ENCODE data around the gene EVC2. TPM values are rescaled to one million over a fixed set of nuclear protein-coding genes. Genes with fewer than 3 reads are reported as not detected.

Gene EVC2
- total RNA-seq, 1 donor from 2014 or later: 0.54 TPM

- Mint-ChIP-seq H3K4me1 (ENCODE audit: low read depth) (peaks cover 5% of the 10 kb centered on the region), H3K9me3 (peaks cover 26% of the 10 kb centered on the region), H3K27ac (no peak overlapping the region), H3K27me3 (ENCODE audit: insufficient read depth) (peaks cover 20% of the 10 kb centered on the region), H3K4me3 (no peak overlapping the region), H3K36me3 (ENCODE audit: low read depth) (peaks cover 1% of the 10 kb centered on the region)
- intact Hi-C loops (cut with micrococcal nuclease): no loop called here
- no peak for DNase-seq (ENCODE audit: low spot score)
These were observed 7.0 kb upstream of the EVC2 start for GRCh38 chr4:5715357-5715756.

GRCh38 chr4:5713861-5714260 lies 5.5 kb upstream of the EVC2 start:
- intact Hi-C loops (cut with micrococcal nuclease): loop anchor here (2.0 kb wide), 1 partner anchor 45 kb away; no protein-coding TSS in a partner anchor
- Mint-ChIP-seq H3K27me3 (ENCODE audit: insufficient read depth) (peaks cover 28% of the 10 kb centered on the region), H3K36me3 (ENCODE audit: low read depth) (peaks cover 1% of the 10 kb centered on the region), H3K27ac (no peak overlapping the region), H3K4me1 (ENCODE audit: low read depth) (peaks cover 5% of the 10 kb centered on the region), H3K4me3 (no peak overlapping the region), H3K9me3 (peaks cover 26% of the 10 kb centered on the region)
- no peak for DNase-seq (ENCODE audit: low spot score)

DNA sequence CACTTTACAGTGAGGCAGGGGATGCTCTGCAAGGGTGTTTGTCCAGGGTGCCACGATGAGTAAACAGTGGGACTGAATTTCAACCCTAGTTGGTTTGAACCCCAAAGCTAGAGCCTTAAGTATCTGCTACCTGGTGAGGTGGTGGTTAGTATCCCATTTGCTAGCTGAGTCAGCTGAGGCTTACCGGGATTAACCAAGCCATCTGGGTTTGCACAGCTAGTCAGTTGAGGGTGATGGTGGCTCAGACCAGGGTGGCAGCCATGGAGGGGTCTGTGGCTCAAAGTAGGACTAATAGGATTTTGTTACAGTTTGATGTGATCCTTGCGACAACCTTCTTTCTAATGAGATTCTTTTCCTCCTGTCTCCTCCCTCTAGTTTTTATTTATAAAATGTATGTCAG lies 4.6 kb upstream of the EVC2 start:
- H3K9me3 Mint-ChIP-seq: peaks cover 26% of the 10 kb centered on the region
- H3K4me3 Mint-ChIP-seq: no peak overlapping the region
- peaks cover 28% of the 10 kb centered on the region for H3K27me3 Mint-ChIP-seq (ENCODE audit: insufficient read depth)
- H3K4me1 Mint-ChIP-seq (ENCODE audit: low read depth): peaks cover 5% of the 10 kb centered on the region
- no peak for DNase-seq (ENCODE audit: low spot score)
- intact Hi-C loops (cut with micrococcal nuclease): loop anchor here (2.0 kb wide), 1 partner anchor 46 kb away; no protein-coding TSS in a partner anchor
- H3K36me3 Mint-ChIP-seq (ENCODE audit: low read depth): peaks cover 1% of the 10 kb centered on the region
- H3K27ac Mint-ChIP-seq: no peak overlapping the region

GRCh38 chr4:5712517-5712916 lies 4.2 kb upstream of the EVC2 start:
- peaks cover 31% of the 10 kb centered on the region for H3K27me3 Mint-ChIP-seq (ENCODE audit: insufficient read depth)

GRCh38 chr4:5711479-5712184 lies 3.3 kb upstream of the EVC2 start:
- no peak overlapping the region for H3K27ac Mint-ChIP-seq
- no peak for DNase-seq (ENCODE audit: low spot score)
- peaks cover 1% of the 10 kb centered on the region for H3K36me3 Mint-ChIP-seq (ENCODE audit: low read depth)
- H3K4me3 Mint-ChIP-seq: peak overlapping the region; percentile 54
- peaks cover 33% of the 10 kb centered on the region for H3K27me3 Mint-ChIP-seq (ENCODE audit: insufficient read depth)
- peaks cover 5% of the 10 kb centered on the region for H3K4me1 Mint-ChIP-seq (ENCODE audit: low read depth)
- H3K9me3 Mint-ChIP-seq: peaks cover 14% of the 10 kb centered on the region
- intact Hi-C loops (cut with micrococcal nuclease): loop anchor here (2.0 kb wide), 1 partner anchor 47 kb away; no protein-coding TSS in a partner anchor

More at GRCh38 chr4:5712517-5712916, 4.2 kb upstream of the EVC2 start:
- Mint-ChIP-seq H3K27ac (no peak overlapping the region), H3K36me3 (ENCODE audit: low read depth) (peaks cover 1% of the 10 kb centered on the region), H3K4me1 (ENCODE audit: low read depth) (peaks cover 5% of the 10 kb centered on the region), H3K4me3 (no peak overlapping the region), H3K9me3 (peaks cover 22% of the 10 kb centered on the region)
- intact Hi-C loops (cut with micrococcal nuclease): loop anchor here (2.0 kb wide), 1 partner anchor 46 kb away; no protein-coding TSS in a partner anchor
- no peak for DNase-seq (ENCODE audit: low spot score)

GRCh38 chr4:5710961-5711478 lies 2.7 kb upstream of the EVC2 start, which contains the start of gene EVC:
EVC (plus strand) TSS chr4:5711201; CDS start chr4:5711381, 180 bp downstream.
- no peak for DNase-seq (ENCODE audit: low spot score)
- Mint-ChIP-seq H3K27ac (no peak within 1 kb of the TSS), H3K27me3 (ENCODE audit: insufficient read depth) (peaks cover 36% of the 10 kb centered on the region), H3K9me3 (peaks cover 11% of the 10 kb centered on the region), H3K4me1 (ENCODE audit: low read depth) (peaks cover 6% of the 10 kb centered on the region), H3K36me3 (ENCODE audit: low read depth) (peaks cover 1% of the 10 kb centered on the region), H3K4me3 (peak within 1 kb of the TSS; percentile 71)
- intact Hi-C loops (cut with micrococcal nuclease): no loop called here

GRCh38 chr4:5710065-5710960 lies 2.0 kb upstream of the EVC2 start:
- Mint-ChIP-seq H3K9me3 (peaks cover 9% of the 10 kb centered on the region), H3K36me3 (ENCODE audit: low read depth) (peaks cover 1% of the 10 kb centered on the region), H3K27ac (no peak overlapping the region), H3K4me1 (ENCODE audit: low read depth) (peaks cover 9% of the 10 kb centered on the region), H3K4me3 (peak overlapping the region; percentile 71), H3K27me3 (ENCODE audit: insufficient read depth) (peaks cover 36% of the 10 kb centered on the region)
- no peak for DNase-seq (ENCODE audit: low spot score)
- intact Hi-C loops (cut with micrococcal nuclease): no loop called here

GRCh38 chr4:5709207-5709575 lies 832 bp upstream of the EVC2 start:
- H3K9me3 Mint-ChIP-seq: peaks cover 5% of the 10 kb centered on the region
- peaks cover 1% of the 10 kb centered on the region for H3K36me3 Mint-ChIP-seq (ENCODE audit: low read depth)
- H3K27me3 Mint-ChIP-seq (ENCODE audit: insufficient read depth): peaks cover 36% of the 10 kb centered on the region
- no peak overlapping the region for H3K4me3 Mint-ChIP-seq
- no peak for DNase-seq (ENCODE audit: low spot score)
- peaks cover 9% of the 10 kb centered on the region for H3K4me1 Mint-ChIP-seq (ENCODE audit: low read depth)
- intact Hi-C loops (cut with micrococcal nuclease): no loop called here
- H3K27ac Mint-ChIP-seq: no peak overlapping the region

DNA sequence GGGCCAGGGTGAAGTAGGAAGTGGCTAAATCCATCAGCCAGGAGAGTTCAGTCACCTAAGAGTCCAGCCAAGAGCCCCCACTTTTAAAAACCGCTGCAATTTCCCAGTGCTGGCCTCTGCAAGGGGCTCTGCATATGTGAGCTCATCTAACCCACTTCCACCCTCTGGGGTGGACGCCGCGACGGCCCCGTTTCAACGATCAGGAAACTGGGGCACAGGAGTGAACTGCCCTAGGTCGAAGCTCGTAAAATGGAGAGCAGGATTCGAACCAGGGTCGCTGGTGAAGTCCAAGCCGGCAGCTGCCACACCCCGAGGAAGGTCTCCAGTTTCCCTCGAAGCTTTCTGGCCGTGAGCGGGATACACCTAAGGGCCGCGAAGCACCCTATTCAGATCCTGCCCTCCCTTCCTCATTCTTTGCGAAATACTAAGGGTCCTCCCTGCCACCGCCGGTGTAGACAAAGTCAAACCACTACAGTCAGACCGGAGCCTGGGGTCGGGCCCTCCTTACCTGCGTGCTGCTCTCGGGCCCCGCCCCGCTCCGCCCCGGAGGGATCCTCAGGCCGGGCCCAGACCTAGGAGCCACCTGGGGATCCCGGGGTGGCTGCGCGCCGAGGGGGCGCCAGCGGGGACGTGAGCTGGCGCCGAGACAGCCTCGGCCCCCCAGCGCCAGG lies 446 bp downstream of the EVC2 start:
- DNase-seq (ENCODE audit: low spot score): no peak
- Mint-ChIP-seq H3K27me3 (ENCODE audit: insufficient read depth) (peaks cover 34% of the 10 kb centered on the region), H3K4me3 (no peak overlapping the region), H3K27ac (no peak overlapping the region), H3K9me3 (peaks cover 5% of the 10 kb centered on the region), H3K4me1 (ENCODE audit: low read depth) (peaks cover 9% of the 10 kb centered on the region), H3K36me3 (ENCODE audit: low read depth) (no peaks in the 10 kb centered on the region)
- intact Hi-C loops (cut with micrococcal nuclease): no loop called here

DNA sequence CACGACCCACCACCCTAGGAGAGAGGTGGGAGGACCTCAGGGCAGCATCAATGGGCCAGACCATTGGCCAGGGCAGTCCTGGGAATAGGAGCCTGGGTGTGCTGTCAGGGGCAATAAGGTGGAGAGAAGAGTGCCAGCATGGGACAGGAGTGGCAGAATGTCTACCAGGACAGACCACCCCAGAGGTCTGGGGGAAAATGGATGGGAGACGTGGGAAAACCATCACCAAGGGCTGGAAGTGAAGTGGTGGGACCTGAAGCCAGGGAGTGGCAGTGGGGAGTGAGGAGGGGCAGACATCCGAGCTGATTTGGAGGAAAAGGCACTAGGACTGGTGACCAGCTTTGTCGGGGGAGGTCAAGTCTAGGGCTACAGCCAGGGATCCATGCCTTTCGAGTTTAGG lies 993 bp downstream of the EVC2 start:
- Mint-ChIP-seq H3K36me3 (ENCODE audit: low read depth) (no peaks in the 10 kb centered on the region), H3K4me1 (ENCODE audit: low read depth) (peaks cover 9% of the 10 kb centered on the region), H3K27me3 (ENCODE audit: insufficient read depth) (peaks cover 30% of the 10 kb centered on the region), H3K27ac (no peak overlapping the region), H3K9me3 (peaks cover 2% of the 10 kb centered on the region), H3K4me3 (no peak overlapping the region)
- intact Hi-C loops (cut with micrococcal nuclease): no loop called here
- DNase-seq (ENCODE audit: low spot score): no peak

DNA sequence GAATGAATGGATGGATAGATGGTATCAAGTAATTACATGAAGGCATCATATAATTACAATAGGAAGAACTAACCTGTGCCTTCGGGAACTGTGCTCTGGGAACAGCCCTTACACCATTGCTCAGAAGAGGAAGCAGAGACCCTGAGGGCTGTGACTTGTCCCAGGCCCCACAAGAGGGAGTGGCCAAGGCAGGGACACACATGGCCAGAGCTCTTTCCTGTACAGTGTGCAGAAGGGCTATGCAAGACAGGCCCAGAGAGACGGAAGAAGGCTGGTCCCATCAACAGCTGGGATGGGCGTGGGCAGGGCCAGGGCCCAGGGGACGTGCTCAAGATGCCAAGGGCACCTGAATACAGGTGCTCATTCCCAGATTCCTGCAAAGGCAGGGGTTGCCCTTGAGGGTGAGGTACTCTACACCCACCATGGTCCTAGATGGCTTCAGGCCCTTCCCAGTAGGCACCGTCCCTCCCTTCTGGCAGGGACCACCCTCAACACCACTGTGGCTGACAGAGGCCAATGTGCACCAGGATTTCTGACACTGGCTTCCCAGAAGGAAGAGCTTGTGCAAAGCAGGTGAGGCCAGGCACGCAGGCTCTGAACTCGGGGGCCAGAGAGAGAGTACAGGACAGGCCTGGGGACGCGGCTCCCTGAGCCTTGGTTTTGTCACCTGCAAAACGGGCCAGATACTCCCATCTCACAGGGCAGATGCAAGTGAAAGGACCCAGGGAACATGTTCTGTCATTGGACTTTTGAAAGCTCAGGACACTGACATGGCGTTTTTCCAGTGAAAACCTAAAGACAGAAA lies 1.7 kb downstream of the EVC2 start:
- no peak overlapping the region for H3K4me3 Mint-ChIP-seq

More for the DNA sequence above, 1.7 kb downstream of the EVC2 start:
- intact Hi-C loops (cut with micrococcal nuclease): no loop called here
- Mint-ChIP-seq H3K9me3 (no peaks in the 10 kb centered on the region), H3K36me3 (ENCODE audit: low read depth) (no peaks in the 10 kb centered on the region), H3K27ac (no peak overlapping the region), H3K4me1 (ENCODE audit: low read depth) (peaks cover 9% of the 10 kb centered on the region), H3K27me3 (ENCODE audit: insufficient read depth) (peaks cover 24% of the 10 kb centered on the region)
- DNase-seq (ENCODE audit: low spot score): no peak
